ENCODE data around the gene PGBD5.

PGBD5 gene

DNA sequence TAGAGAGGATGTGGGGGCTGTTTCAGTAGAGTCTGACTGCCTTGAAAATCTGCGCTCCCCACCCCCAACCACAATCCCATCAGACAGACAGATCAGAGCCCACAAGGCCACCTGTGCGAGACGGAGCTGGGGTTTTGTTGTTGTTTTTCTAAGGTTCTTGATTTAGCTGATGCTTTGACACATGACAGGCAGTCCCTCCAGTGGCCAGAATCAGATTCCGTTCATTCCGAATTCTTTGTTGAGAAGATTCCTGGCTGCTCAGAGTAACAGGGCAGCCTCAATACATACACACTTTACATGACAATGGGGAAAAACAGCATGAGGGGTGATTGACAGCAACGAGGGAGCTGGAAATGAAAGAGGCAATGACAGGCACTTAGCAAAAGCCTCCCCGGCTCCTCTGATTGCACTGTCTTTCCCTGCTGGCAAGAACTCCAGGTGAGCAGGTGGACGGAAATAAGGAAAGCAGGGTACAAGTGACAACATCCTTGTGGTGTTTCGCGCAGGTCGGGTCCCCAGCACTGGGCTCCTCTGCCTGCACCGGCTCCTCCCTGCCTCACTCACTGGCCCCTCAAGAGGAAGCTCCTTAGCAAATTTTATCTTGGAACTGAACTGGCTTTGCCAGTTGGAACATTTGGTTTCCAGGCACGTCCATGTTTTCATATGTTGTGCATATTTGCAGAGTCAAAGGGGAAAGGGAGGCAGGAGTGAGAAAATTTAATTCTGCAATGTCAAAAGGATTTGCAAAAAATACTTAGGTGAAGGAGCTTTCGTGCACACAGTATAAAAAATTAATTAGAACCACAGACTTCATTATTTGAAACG is 148.7 kb downstream of the PGBD5 start:
- peak; percentile 36 to 59 for ATAC-seq (replicated peaks)
- Mint-ChIP-seq H3K4me1 (peaks cover 59 to 84% of the 10 kb centered on the region in 2 donors), H3K36me3 (peaks cover 40 to 66% of the 10 kb centered on the region in 2 donors), H3K9me3 (no peaks in the 10 kb centered on the region), H3K27me3 (no peaks in the 10 kb centered on the region), H3K27ac (peak overlapping the region; percentile 72), H3K4me3 (peak overlapping the region in 1 of 2 donors; percentile 50)
- no peak for DNase-seq

GRCh38 chr1:230276401-230276800 is 149.7 kb downstream of the PGBD5 start:
- peaks cover 55 to 82% of the 10 kb centered on the region in 2 donors for H3K4me1 Mint-ChIP-seq

GRCh38 chr1:230274254-230274653 is 151.9 kb downstream of the PGBD5 start:
- peaks cover 48 to 79% of the 10 kb centered on the region in 2 donors for H3K4me1 Mint-ChIP-seq
- H3K27ac Mint-ChIP-seq = peak overlapping the region; percentile 87
- DNase-seq (peak; percentile 41), ATAC-seq (replicated peaks) (peak; percentile 48 to 51)
- H3K36me3 Mint-ChIP-seq = peaks cover 27 to 45% of the 10 kb centered on the region in 2 donors
- no peaks in the 10 kb centered on the region for H3K9me3 Mint-ChIP-seq
- peak overlapping the region; percentile 66 to 79 for H3K4me3 Mint-ChIP-seq
- no peaks in the 10 kb centered on the region for H3K27me3 Mint-ChIP-seq

More at GRCh38 chr1:230276401-230276800, 149.7 kb downstream of the PGBD5 start:
- no peaks in the 10 kb centered on the region for H3K27me3 Mint-ChIP-seq
- H3K4me3 Mint-ChIP-seq = peak overlapping the region in 1 of 2 donors; percentile 29
- H3K36me3 Mint-ChIP-seq = peaks cover 41 to 63% of the 10 kb centered on the region in 2 donors
- no peaks in the 10 kb centered on the region for H3K9me3 Mint-ChIP-seq
- peak overlapping the region; percentile 71 for H3K27ac Mint-ChIP-seq
- DNase-seq (no peak), ATAC-seq (replicated peaks) (no peak)

DNA sequence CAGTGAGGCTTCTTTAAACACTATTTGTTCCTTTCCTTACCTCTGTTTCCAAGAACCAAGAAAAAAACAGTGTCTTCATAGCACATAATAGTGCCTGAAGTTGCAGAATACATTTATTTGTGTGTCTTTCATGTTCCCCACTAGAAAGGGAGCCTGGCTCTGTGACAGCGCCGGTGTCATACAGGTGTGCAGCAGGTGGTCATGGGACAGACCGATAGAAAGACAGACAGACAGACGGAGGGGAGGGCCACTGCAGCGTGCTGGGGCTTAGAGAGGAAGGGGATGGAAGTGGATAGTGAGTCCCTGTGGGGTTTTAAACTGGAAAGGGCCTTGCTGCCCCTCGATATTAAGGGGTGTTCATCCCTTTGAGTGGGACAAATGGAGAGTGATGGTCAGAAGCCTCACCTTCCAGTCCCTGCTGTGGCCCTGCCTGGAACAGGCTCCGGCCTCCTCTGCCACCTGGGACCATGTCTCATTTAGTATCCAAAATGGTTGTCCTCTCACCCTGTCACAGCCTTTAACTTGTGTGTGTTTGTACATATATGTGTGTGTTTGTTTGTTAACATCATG is 152.9 kb downstream of the PGBD5 start:
- ATAC-seq (replicated peaks) (no peak), DNase-seq (no peak)
- Mint-ChIP-seq H3K27me3 (no peaks in the 10 kb centered on the region), H3K4me3 (peak overlapping the region in 1 of 2 donors; percentile 41), H3K4me1 (peaks cover 42 to 76% of the 10 kb centered on the region in 2 donors), H3K36me3 (peaks cover 21 to 39% of the 10 kb centered on the region in 2 donors), H3K9me3 (no peaks in the 10 kb centered on the region), H3K27ac (peak overlapping the region; percentile 94)

DNA sequence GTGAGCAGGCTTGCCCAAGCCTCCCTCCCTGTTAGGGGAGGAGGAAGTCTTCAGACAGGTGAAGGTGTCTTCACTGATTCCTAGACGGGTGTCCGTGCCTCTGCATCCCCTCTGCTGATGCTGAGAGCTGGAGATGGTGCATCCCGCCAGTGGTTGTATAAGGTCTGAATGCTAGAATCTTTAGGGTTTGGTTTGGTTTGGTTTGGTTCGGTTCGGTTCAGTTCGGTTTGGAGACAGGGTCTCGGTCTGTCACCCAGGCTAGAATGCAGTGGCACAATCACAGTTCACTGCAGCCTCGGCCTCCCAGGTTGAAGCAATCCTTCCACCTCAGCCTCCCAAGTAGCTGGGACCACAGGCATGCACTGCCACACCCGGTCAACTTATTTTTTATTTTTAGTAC is 153.6 kb downstream of the PGBD5 start:
- Mint-ChIP-seq H3K36me3 (peaks cover 23 to 40% of the 10 kb centered on the region in 2 donors), H3K9me3 (no peaks in the 10 kb centered on the region), H3K4me3 (no peak overlapping the region), H3K27me3 (no peaks in the 10 kb centered on the region), H3K4me1 (peaks cover 43 to 74% of the 10 kb centered on the region in 2 donors), H3K27ac (peak overlapping the region; percentile 94)
- ATAC-seq (replicated peaks) (no peak), DNase-seq (no peak)

DNA sequence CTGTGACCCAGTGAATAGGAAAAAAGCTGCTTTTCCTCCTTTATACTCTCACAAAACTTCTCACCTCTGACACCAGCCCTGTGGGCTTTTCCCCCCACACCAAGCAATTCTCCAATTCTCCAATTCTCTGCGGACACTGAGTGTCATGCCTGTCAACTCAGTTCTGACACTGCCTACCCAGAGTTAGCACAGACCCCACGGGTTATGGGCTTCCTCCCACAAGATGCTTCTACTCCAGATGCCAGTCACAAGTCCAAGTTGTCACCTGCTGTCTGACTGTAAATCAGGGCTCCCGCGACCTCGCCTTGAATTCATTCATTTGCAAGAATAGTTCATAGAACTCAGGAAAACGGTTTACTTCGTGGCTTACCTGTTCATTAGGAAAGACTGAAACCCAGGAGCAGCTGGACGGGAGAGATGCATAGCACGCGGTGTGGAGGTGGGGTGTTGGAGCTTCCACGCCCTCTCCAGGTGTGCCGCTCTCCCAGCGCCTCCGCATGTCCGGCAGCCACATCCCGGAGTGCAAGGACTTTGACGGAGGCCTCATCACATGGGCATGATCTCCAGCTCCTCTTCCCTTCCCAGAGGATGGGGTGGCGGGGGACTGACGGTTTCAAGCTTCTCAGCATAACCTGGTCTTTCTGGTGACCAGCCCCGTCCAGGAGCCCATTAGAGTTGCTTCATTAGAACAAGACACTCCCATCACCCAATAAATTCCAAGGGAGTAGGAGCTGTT is 154.7 kb downstream of the PGBD5 start:
- Mint-ChIP-seq H3K27ac (peak overlapping the region; percentile 48), H3K9me3 (no peaks in the 10 kb centered on the region), H3K36me3 (peaks cover 21 to 40% of the 10 kb centered on the region in 2 donors), H3K4me1 (peaks cover 37 to 64% of the 10 kb centered on the region in 2 donors), H3K27me3 (no peaks in the 10 kb centered on the region), H3K4me3 (peak overlapping the region; percentile 26 to 60)
- DNase-seq (no peak), ATAC-seq (replicated peaks) (no peak)

- Mint-ChIP-seq H3K4me3 (peak overlapping the region; percentile 26 to 60), H3K36me3 (peaks cover 17 to 43% of the 10 kb centered on the region in 2 donors), H3K9me3 (no peaks in the 10 kb centered on the region)
These were observed 155.4 kb downstream of the PGBD5 start for GRCh38 chr1:230270559-230271281.

DNA sequence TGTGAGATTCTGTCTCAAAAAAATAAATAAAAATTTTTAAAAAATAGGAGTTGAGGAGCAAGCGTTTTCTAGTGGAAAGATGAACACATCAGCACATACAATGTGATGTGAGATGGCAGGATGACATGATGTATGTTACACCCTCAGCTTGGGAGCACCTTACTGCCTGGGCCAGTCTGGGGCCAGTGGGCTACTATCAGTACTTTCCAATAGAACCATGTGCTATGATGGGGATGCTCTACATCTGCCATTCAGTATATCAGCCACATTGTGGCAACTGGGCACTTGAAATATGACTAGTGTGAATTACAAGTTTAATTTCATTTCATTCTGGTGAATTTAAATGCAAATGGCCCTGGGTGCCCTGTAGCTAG is 156.0 kb downstream of the PGBD5 start:
- no peaks in the 10 kb centered on the region for H3K27me3 Mint-ChIP-seq
- H3K36me3 Mint-ChIP-seq = peaks cover 18 to 49% of the 10 kb centered on the region in 2 donors
- no peak for DNase-seq
- H3K9me3 Mint-ChIP-seq = no peaks in the 10 kb centered on the region
- peak overlapping the region; percentile 9 to 26 for H3K4me3 Mint-ChIP-seq
- H3K27ac Mint-ChIP-seq = peak overlapping the region; percentile 72
- peak in 1 of 2 donors; percentile 27 for ATAC-seq (replicated peaks)
- H3K4me1 Mint-ChIP-seq = peaks cover 41 to 61% of the 10 kb centered on the region in 2 donors

More at GRCh38 chr1:230270559-230271281, 155.4 kb downstream of the PGBD5 start:
- DNase-seq (peak; percentile 57), ATAC-seq (replicated peaks) (peak; percentile 89 to 92)
- Mint-ChIP-seq H3K4me1 (peaks cover 37 to 59% of the 10 kb centered on the region in 2 donors), H3K27ac (peak overlapping the region; percentile 72), H3K27me3 (no peaks in the 10 kb centered on the region)

DNA sequence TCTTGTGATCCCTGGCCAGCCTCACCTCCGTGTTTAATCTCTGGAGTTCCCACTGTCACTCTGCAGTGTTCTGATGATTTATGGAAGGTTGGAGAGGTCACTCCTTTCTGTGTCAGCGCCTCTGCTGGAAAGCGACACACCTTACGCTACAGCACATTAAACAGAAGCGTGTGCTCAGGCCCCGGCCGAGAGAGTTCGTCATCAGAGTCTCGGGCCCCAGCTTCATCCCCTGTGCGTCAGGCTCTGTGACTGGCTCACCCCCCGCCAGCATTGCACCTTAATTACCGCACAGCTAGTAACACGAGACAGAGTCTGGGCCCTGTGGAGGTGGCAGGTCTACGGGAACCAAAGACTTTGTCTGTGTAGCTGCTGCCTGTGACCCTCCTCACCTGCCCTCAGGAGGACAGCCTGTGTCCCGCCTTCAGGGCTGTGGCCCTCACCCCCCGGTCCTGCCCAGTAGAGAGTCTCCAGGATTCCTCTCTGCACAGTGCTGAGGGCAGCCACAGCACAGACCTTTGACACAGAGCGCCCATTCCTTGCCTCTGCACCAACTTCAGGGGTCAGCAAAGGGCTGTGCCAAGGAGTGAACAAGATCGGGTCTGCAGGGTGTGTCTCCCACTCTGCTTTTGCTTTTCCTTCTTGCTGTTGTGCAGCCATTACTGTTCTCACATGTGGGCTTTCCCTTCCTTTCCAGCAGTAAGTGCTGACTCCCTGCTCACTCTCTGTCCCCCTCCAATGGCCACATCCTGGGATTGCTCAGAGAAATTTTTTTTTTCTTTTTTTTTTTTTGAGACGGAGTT is 157.6 kb downstream of the PGBD5 start:
- H3K27me3 Mint-ChIP-seq = no peaks in the 10 kb centered on the region
- peaks cover 43 to 66% of the 10 kb centered on the region in 2 donors for H3K4me1 Mint-ChIP-seq
- H3K9me3 Mint-ChIP-seq = no peaks in the 10 kb centered on the region
- no peak overlapping the region for H3K4me3 Mint-ChIP-seq
- H3K36me3 Mint-ChIP-seq = peaks cover 34 to 60% of the 10 kb centered on the region in 2 donors
- DNase-seq (no peak), ATAC-seq (replicated peaks) (peak in 1 of 2 donors; percentile 9)
- H3K27ac Mint-ChIP-seq = peak overlapping the region; percentile 31

DNA sequence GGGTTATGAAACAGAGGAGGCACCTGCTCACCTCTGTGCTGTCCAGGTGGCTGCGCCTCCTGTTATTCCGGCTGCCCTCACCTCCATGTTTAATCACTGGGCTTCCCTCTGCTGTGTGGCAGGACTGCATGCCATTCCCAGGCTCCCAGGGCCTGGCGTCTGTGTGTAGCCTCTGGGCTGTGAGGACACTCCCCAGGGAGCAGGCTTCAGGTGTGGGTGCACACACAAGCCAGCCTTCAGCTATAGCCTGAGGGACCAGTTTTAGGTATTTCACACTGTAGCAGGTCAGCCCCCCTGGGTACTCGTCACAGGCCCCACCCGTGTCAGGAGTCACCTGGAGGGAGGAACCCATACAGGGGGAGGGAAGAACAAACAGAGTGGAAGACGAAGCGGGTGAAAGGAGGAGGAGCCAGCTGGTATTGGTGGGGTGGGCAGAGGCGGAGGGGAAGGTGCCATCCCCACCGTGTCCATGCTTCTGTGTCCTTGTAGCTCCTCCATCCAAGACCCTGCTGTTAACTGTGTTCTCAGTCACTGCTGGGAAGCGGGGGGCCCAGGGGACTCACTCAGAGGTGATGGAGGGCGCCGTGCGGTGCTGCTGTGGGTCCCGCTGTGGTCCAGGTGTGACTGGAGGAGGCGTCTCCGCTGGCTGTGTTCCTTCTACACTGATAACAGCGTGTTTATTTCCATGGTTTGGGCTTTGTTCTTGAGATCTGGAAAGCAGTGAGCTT is 158.6 kb downstream of the PGBD5 start:
- Mint-ChIP-seq H3K27me3 (no peaks in the 10 kb centered on the region), H3K9me3 (no peaks in the 10 kb centered on the region), H3K36me3 (peaks cover 40 to 65% of the 10 kb centered on the region in 2 donors), H3K4me3 (no peak overlapping the region), H3K4me1 (peaks cover 39 to 66% of the 10 kb centered on the region in 2 donors), H3K27ac (peak overlapping the region; percentile 31)
- DNase-seq (no peak), ATAC-seq (replicated peaks) (no peak)

GRCh38 chr1:230266456-230266855 is 159.7 kb downstream of the PGBD5 start:
- DNase-seq = no peak
- Mint-ChIP-seq H3K27ac (peak overlapping the region; percentile 2), H3K4me3 (no peak overlapping the region), H3K27me3 (no peaks in the 10 kb centered on the region), H3K36me3 (peaks cover 44 to 73% of the 10 kb centered on the region in 2 donors), H3K4me1 (peaks cover 42 to 65% of the 10 kb centered on the region in 2 donors), H3K9me3 (no peaks in the 10 kb centered on the region)
- ATAC-seq (replicated peaks) = no peak

DNA sequence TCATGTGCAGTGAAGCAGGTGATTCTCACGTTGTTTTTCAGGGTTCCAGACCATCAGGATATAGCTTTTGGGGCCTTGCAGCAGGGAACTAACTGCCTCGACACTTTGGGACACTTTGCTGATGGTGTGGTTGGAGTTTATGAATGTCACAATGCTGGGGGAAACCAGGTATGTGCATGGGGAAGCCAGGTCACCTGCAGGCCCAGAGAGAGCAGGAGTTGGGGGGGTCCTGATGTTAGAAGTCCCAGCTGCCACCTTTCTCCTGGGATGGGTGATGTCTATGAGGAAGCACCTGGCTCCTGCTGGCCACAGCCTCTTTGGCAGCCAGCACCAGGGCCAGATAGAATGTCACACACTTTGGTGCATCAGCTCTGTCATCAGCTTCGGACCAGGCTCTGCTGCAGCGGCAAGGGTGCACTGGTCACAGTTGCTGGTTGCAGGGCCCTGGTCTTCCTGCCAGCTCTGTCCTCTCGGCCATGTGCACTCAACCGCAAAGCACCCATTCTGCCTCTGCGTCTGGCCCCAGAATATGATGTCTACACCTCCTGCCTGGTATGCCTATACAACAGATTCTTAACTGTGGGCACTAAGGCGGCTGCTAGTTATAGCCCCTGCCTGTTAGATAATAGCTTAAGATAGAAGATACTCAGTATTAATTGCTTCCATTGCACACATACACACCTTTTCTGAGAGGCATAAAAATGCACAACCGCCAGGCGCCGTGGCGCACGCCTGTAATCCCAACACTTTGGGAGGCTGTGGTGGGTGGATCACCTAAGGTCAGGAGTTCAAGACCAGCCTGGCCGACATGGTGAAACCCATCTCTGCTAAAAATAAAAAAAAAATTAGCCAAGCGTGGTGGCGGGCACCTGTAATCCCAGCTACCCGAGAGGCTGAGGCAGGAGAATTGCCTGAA is 160.7 kb downstream of the PGBD5 start:
- ATAC-seq (replicated peaks) (no peak), DNase-seq (no peak)
- Mint-ChIP-seq H3K4me1 (peaks cover 37 to 61% of the 10 kb centered on the region in 2 donors), H3K4me3 (no peak overlapping the region), H3K27me3 (no peaks in the 10 kb centered on the region), H3K9me3 (no peaks in the 10 kb centered on the region), H3K36me3 (peaks cover 44 to 68% of the 10 kb centered on the region in 2 donors), H3K27ac (peak overlapping the region; percentile 9)
